H1 (cell line): ENCODE results near the gene GNB5. TPM values are rescaled to one million over a fixed set of nuclear protein-coding genes. Genes with fewer than 3 reads are reported as not detected.

Experiments used
- CTCF ChIA-PET: fragments of 300-600 bp; sonication (Branson Sonifier 250); formaldehyde crosslinking; loops from one replicate; lab custom pipeline; 2021; ENCODE audit not compliant: partially characterized antibody; lab: Charles Lee
- POLR2A ChIA-PET: fragments of 300-600 bp; sonication (Branson Sonifier 250); formaldehyde crosslinking; loops from one replicate; lab custom pipeline; 2021; ENCODE audit warnings: inconsistent platforms; ENCODE audit not compliant: partially characterized antibody; lab: Charles Lee
- DNase-seq, 2 experiments: peaks; one replicate each; pipeline versions ENCODE4 v3.0.0 to v3.0.0-alpha.2; 2010 to 2022; ENCODE audit warnings: low spot score in 2 of 2, low read depth in 1 of 2, mixed read lengths in 1 of 2
- FAIRE-seq: peaks from 2 replicates; lab custom pipeline; 2011; peaks lifted over from hg19 to GRCh38; lab: Jason Lieb, UNC
- H2AFZ ChIP-seq: 2 replicates; pipeline ENCODE4 v1.8.1; 2012; ENCODE audit warnings: low read length, inconsistent platforms
- H2AK5ac ChIP-seq: 2 replicates; pipeline ENCODE4 v1.6.1; 2013; ENCODE audit warnings: low read depth, low read length
- H2BK120ac ChIP-seq: replicated peaks from 2 replicates; pipeline ENCODE3; 2013; ENCODE audit warnings: low read depth, low read length, inconsistent platforms
- H2BK12ac ChIP-seq: 2 replicates; pipeline ENCODE4 v1.6.1; 2013; ENCODE audit warnings: low read depth, low read length
- H2BK15ac ChIP-seq: 2 replicates; pipeline ENCODE4 v1.6.1; 2013; ENCODE audit warnings: low read length
- H2BK20ac ChIP-seq: 2 replicates; pipeline ENCODE4 v1.6.1; 2013; ENCODE audit warnings: low read length
- H2BK5ac ChIP-seq: 2 replicates; pipeline ENCODE4 v1.6.1; 2013; ENCODE audit warnings: low read depth, low read length
- H3K14ac ChIP-seq: 2 replicates; pipeline ENCODE4 v1.6.1; 2013; ENCODE audit warnings: inconsistent platforms; ENCODE audit not compliant: insufficient read length
- H3K18ac ChIP-seq: 2 replicates; pipeline ENCODE4 v1.6.1; 2013; ENCODE audit warnings: low read length; ENCODE audit errors: extremely low read depth
- H3K23ac ChIP-seq: 2 replicates; pipeline ENCODE4 v1.6.1; 2013; ENCODE audit warnings: inconsistent platforms; ENCODE audit not compliant: insufficient read length
- H3K23me2 ChIP-seq: 2 replicates; pipeline ENCODE4 v1.6.1; 2013; ENCODE audit warnings: low read depth, low read length
- H3K27ac ChIP-seq: 2 replicates; pipeline ENCODE4 v1.6.1; 2011; ENCODE audit warnings: low read depth, low read length, inconsistent platforms
- H3K27me3 ChIP-seq, 4 experiments: replicated peaks in 1 of 4; 1 replicate in 1 of 4; 2 replicates in 3 of 4; pipeline versions ENCODE4 v1.6.1 to v1.8.1; 2011 to 2013; ENCODE audit warnings: low read length in 3 of 4, mild to moderate bottlenecking in 3 of 4, inconsistent platforms in 2 of 4, mixed read lengths in 2 of 4, moderate library complexity in 1 of 4; ENCODE audit not compliant: control insufficient read depth in 3 of 4, insufficient read depth in 3 of 4; ENCODE audit errors: extremely low read depth in 1 of 4
- H3K36me3 ChIP-seq, 4 experiments: 2 replicates each; pipeline versions ENCODE4 v1.6.1 to v1.8.1; 2011 to 2013; ENCODE audit warnings: mild to moderate bottlenecking in 4 of 4, low read length in 3 of 4, moderate library complexity in 2 of 4, control low read depth in 1 of 4, inconsistent platforms in 1 of 4; ENCODE audit not compliant: insufficient read depth in 4 of 4, control insufficient read depth in 2 of 4
- H3K4ac ChIP-seq: replicated peaks from 2 replicates; pipeline ENCODE3; 2013; ENCODE audit warnings: low read length, low read depth, mixed read lengths, inconsistent platforms; ENCODE audit not compliant: insufficient read length
- H3K4me1 ChIP-seq, 4 experiments: replicated peaks in 1 of 4; 1 replicate in 1 of 4; 2 replicates in 3 of 4; pipeline versions ENCODE4 v1.6.1 to v1.8.1; 2011 to 2013; ENCODE audit warnings: low read length in 3 of 4, inconsistent platforms in 2 of 4, mixed read lengths in 1 of 4; ENCODE audit not compliant: insufficient read depth in 4 of 4, control insufficient read depth in 3 of 4
- H3K4me2 ChIP-seq, 2 experiments: 2 replicates each; pipeline versions ENCODE4 v1.6.1 to v1.8.1; 2011 to 2013; ENCODE audit warnings: low read depth in 2 of 2, low read length in 2 of 2, control low read depth in 1 of 2, inconsistent platforms in 1 of 2, mild to moderate bottlenecking in 1 of 2; ENCODE audit not compliant: insufficient read depth in 1 of 2
- H3K4me3 ChIP-seq, 4 experiments: fragments of 200-600, 300-600 bp in 1 of 4; sonication (generic), shearing (Covaris generic), sonication (Bioruptor Twin) in 1 of 4; 2 replicates each; pipeline versions ENCODE4 v1.5.1 to v1.8.1; 2011 to 2016; ENCODE audit warnings: low read length in 4 of 4, low read depth in 3 of 4, control low read depth in 2 of 4, inconsistent platforms in 2 of 4, mild to moderate bottlenecking in 2 of 4, mixed read lengths in 1 of 4, moderate library complexity in 1 of 4; ENCODE audit not compliant: insufficient read depth in 2 of 4; ENCODE audit errors: extremely low read depth in 1 of 4
- H3K56ac ChIP-seq: replicated peaks from 2 replicates; pipeline ENCODE3; 2013; ENCODE audit warnings: low read depth, mild to moderate bottlenecking, mixed read lengths, low read length, inconsistent platforms; ENCODE audit not compliant: insufficient read length
- H3K79me1 ChIP-seq: 2 replicates; pipeline ENCODE4 v1.6.1; 2013; ENCODE audit warnings: low read depth, low read length, control low read depth
- H3K79me2 ChIP-seq, 2 experiments: 2 replicates each; pipeline versions ENCODE4 v1.6.1 to v1.8.1; 2012 to 2013; ENCODE audit warnings: low read length in 2 of 2, mild to moderate bottlenecking in 2 of 2, inconsistent platforms in 1 of 2; ENCODE audit not compliant: insufficient read depth in 2 of 2, control insufficient read depth in 1 of 2
- H3K9ac ChIP-seq, 4 experiments: replicated peaks in 1 of 4; 1 replicate in 1 of 4; 2 replicates in 3 of 4; pipeline versions ENCODE4 v1.6.1 to v1.8.1; 2011 to 2013; ENCODE audit warnings: low read depth in 3 of 4, low read length in 3 of 4, control low read depth in 2 of 4, mild to moderate bottlenecking in 2 of 4, moderate library complexity in 2 of 4, inconsistent platforms in 1 of 4; ENCODE audit errors: extremely low read depth in 1 of 4
- H3K9me3 ChIP-seq, 2 experiments: 2 replicates each; pipeline versions ENCODE4 v1.6.1 to v1.8.1; 2012 to 2013; ENCODE audit warnings: mild to moderate bottlenecking in 2 of 2, moderate library complexity in 2 of 2, control low read depth in 1 of 2, inconsistent platforms in 1 of 2, low read depth in 1 of 2, low read length in 1 of 2, mixed read lengths in 1 of 2; ENCODE audit not compliant: insufficient read depth in 2 of 2
- H4K20me1 ChIP-seq, 2 experiments: replicated peaks in 1 of 2; 2 replicates each; pipeline versions ENCODE3 to v1.8.1; 2011 to 2013; ENCODE audit warnings: inconsistent platforms in 2 of 2, low read length in 2 of 2, mild to moderate bottlenecking in 1 of 2; ENCODE audit not compliant: insufficient read depth in 2 of 2, control insufficient read depth in 1 of 2
- H4K5ac ChIP-seq: 2 replicates; pipeline ENCODE4 v1.6.1; 2013; ENCODE audit warnings: low read length, low read depth, mixed read lengths, inconsistent platforms; ENCODE audit not compliant: insufficient read length
- H4K8ac ChIP-seq: 2 replicates; pipeline ENCODE4 v1.8.0; 2013; ENCODE audit warnings: mild to moderate bottlenecking, moderate library complexity, low read length, inconsistent platforms; ENCODE audit not compliant: insufficient read depth; ENCODE audit errors: extremely low read depth
- H4K91ac ChIP-seq: replicated peaks from 2 replicates; pipeline ENCODE3; 2013; ENCODE audit warnings: low read length, mixed read lengths, inconsistent platforms; ENCODE audit not compliant: insufficient read length
- ATF2 ChIP-seq: IDR thresholded peaks from 2 replicates; pipeline ENCODE4 v1.6.1; 2012; ENCODE audit warnings: low read length, inconsistent platforms
- BACH1 ChIP-seq: IDR thresholded peaks from 2 replicates; pipeline ENCODE4 v1.6.1; 2012; ENCODE audit warnings: low read length, improper control_type of control experiment
- BCL11A ChIP-seq, 2 experiments: IDR thresholded peaks; one replicate each; pipeline ENCODE4 v1.6.1; 2011; ENCODE audit warnings: low read depth in 2 of 2, low read length in 2 of 2, mild to moderate bottlenecking in 2 of 2
- CBX5 ChIP-seq: fragments of 300-800, 300-1000 bp; sonication (generic); IDR thresholded peaks from 2 replicates; pipeline ENCODE4 v1.7.1; 2016; ENCODE audit warnings: antibody characterized with exemption, low read length, low read depth
- HDAC2 ChIP-seq, 2 experiments: fragments of 300-600 bp in 1 of 2; sonication (generic) in 1 of 2; IDR thresholded peaks; 2 replicates each; pipeline ENCODE4 v1.6.1; 2011 to 2012; ENCODE audit warnings: low read depth in 2 of 2, low read length in 2 of 2, mild to moderate bottlenecking in 2 of 2, moderate library complexity in 2 of 2, borderline replicate concordance in 1 of 2, inconsistent platforms in 1 of 2
- JUN ChIP-seq: IDR thresholded peaks from 2 replicates; pipeline ENCODE4 v1.6.1; 2011; ENCODE audit warnings: low read depth, mild to moderate bottlenecking, improper control_type of control experiment, low read length
- SRF ChIP-seq: IDR thresholded peaks from 2 replicates; pipeline ENCODE4 v1.6.1; 2011; ENCODE audit warnings: mild to moderate bottlenecking, low read depth, low read length, moderate library complexity
- TAF7 ChIP-seq: optimal IDR thresholded peaks from 2 replicates; pipeline ENCODE3; 2011; ENCODE audit warnings: low read depth, mild to moderate bottlenecking, inconsistent platforms, low read length, moderate library complexity, borderline replicate concordance
- TBP ChIP-seq: IDR thresholded peaks from 2 replicates; pipeline ENCODE4 v1.6.1; 2011; ENCODE audit warnings: low read depth, low read length, improper control_type of control experiment
- TCF12 ChIP-seq: IDR thresholded peaks from 2 replicates; pipeline ENCODE4 v1.6.1; 2011; ENCODE audit warnings: low read depth, mild to moderate bottlenecking, low read length
- WGBS, 2 experiments: shearing (Covaris generic) in 1 of 2; methylation state at CpG; one replicate each; pipeline versions ENCODE4 v1.1.6 to v1.1.7; 2013 to 2015; ENCODE audit warnings: low lambda C conversion rate in 2 of 2, mixed read lengths in 2 of 2, inconsistent platforms in 1 of 2, low coverage in 1 of 2, missing lambda C conversion rate in 1 of 2; ENCODE audit not compliant: insufficient replicate concordance in 2 of 2, insufficient coverage in 1 of 2, insufficient read length in 1 of 2; ENCODE audit errors: extremely low coverage in 1 of 2, missing lambda C conversion rate in 1 of 2; 5-methylcytosine and 5-hydroxymethylcytosine counted together
- polyA plus RNA-seq, 7 experiments: library from polyadenylated mRNA; depleted of rRNA in 3 of 7; stranded (reverse) in 5 of 7; unstranded in 2 of 7; fragments of >200 nt in 5 of 7; fragments of 200-250 nt in 2 of 7; gene quantifications; 1 replicate in 5 of 7; 2 replicates in 1 of 7; 4 replicates in 1 of 7; pipeline versions ENCODE4 v1.2.1 to v1.2.3, GENCODE V29; 2011 to 2013; ENCODE audit warnings: missing spikeins in 2 of 7, mixed read lengths in 2 of 7
- total RNA-seq: library from RNA; stranded (reverse); fragmentation: NEBNext Ultra II Directional; extraction: Animal tissue kit (Norgen Biotek cat#: 25700); gene quantifications from 2 replicates; pipeline ENCODE4 v1.2.1, GENCODE V29; 2021

Gene GNB5
- total and polyA plus RNA-seq, 2 of the 8 experiments (the other 6 are each of a cell fraction or from before 2014, with no cell fraction given): 21.7 to 42.5 TPM

GRCh38 chr15:52146776-52147175, 44.4 kb downstream of the GNB5 start:
- TF ChIP-seq CBX5 (no peak), JUN (no peak), ATF2 (no peak), TBP (no peak), SRF (no peak), TCF12 (no peak), BACH1 (no peak), HDAC2 (IDR thresholded peaks at IDR 0.05; ENCODE audit: borderline replicate concordance in 1 of 2, low read depth in 2 of 2, low read length in 2 of 2) (no peak), TAF7 (no peak), BCL11A (IDR thresholded peaks at IDR 0.05; ENCODE audit: low read depth in 2 of 2, low read length in 2 of 2) (no peak)
- Histone ChIP-seq H2BK20ac (no peak overlapping the region), H2BK12ac (no peak overlapping the region), H3K79me2 (no peaks in the 10 kb centered on the region), H3K27ac (no peak overlapping the region), H3K27me3 (no peaks in the 10 kb centered on the region), H2AK5ac (no peak overlapping the region), H3K79me1 (no peaks in the 10 kb centered on the region), H3K36me3 (peaks cover 3 to 24% (median 20%) of the 10 kb centered on the region in 4 experiments; a peak in 6 of 8 replicates), H3K9me3 (no peaks in the 10 kb centered on the region), H4K5ac (no peak overlapping the region), H3K18ac (no peak overlapping the region), H3K9ac (no peak overlapping the region), H2BK5ac (no peak overlapping the region), H4K91ac (no peak overlapping the region), H3K4me2 (no peak overlapping the region), H3K4me1 (no peaks in the 10 kb centered on the region), H2BK15ac (no peak overlapping the region), H3K23ac (no peak overlapping the region), H3K56ac (no peak overlapping the region), H4K8ac (no peak overlapping the region), H3K4me3 (no peak overlapping the region), H3K14ac (no peak overlapping the region), H2BK120ac (no peak overlapping the region), H3K4ac (no peak overlapping the region), H2AFZ (no peak overlapping the region), H4K20me1 (no peaks in the 10 kb centered on the region), H3K23me2 (no peaks in the 10 kb centered on the region)
- WGBS, 2 experiments: 89% methylated on average over 3 of the region's 3 CpGs; no CpG with 5 or more reads in 1 of the 2 experiments
- POLR2A ChIA-PET: no interaction called here
- FAIRE-seq: no peak
- CTCF ChIA-PET: interaction anchor here (0.6 to 9.5 kb wide), 3 partner anchors 17 to 419 kb away, joined by 4 to 41 read pairs (median 5); no protein-coding TSS in a partner anchor
- DNase-seq: no peak
